Measurements from ENCODE around the gene ZYX.

Gene ZYX

GRCh38 chr7:143426479-143427142 is 45.5 kb downstream of the ZYX start:
- DNase-seq = no peak

DNA sequence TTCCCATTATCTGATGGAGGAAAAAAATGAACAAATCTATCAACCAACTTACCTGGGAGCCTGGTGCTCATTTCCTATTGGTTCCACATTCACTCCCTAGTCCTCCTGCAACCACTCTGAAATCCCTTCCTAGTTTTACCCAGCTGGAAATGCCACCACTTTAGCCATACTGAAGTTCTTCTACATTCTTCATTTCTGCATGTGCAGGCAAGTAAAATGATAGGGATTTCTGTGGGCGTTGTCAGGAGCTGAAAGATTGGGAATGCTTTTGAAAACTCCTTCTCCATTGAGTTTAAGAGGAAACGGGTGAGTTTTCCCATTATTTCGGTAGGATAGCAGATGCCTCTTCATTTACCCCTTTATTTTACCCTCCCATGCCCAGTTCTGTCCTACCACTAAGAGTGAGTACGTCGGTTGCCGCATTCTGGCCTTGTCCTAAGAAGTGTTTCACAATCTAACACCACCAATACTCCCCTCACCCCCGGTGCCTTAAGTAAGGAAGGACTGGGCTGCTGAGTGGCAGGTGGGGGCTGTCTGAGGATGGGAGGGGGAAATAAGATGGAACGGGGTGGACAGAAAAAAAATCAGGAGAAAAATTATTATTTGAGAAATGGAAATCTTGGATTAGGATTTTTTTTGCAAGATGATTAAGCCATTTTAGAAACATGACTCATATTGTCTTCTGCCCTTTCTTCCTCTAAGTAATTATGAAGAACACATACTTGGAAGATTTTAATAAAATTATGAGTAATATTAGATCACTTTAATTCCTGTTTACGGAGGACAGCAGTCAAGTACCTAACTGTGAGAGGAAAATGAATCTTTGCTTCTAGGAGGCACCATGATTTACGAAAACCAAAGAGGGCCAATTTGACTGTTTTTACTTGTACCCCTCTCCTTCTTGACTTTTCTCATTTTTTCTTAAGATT is 48.9 kb downstream of the ZYX start:
- no peak for DNase-seq

DNA sequence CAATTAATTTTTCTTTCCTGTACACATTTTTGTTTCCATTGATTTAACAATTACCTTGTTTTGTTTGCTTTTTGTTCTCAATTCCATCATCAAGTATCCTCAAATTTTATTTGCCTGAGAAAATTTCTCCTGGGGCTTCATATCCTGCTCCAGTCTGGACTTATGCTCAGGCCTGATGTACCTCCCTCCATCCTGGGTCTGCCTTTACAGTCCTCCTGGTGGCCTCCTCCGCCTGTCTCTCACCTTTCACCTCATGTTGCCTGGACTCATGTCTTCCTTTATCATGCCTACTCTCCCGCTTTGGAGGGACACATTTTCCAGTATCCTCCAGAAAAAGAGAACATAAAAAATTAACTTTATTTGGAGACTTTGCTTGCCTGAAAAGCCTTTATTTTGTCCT is 50.0 kb downstream of the ZYX start:
- DNase-seq = no peak

GRCh38 chr7:143433759-143434158 is 52.6 kb downstream of the ZYX start:
- no peak for DNase-seq

DNA sequence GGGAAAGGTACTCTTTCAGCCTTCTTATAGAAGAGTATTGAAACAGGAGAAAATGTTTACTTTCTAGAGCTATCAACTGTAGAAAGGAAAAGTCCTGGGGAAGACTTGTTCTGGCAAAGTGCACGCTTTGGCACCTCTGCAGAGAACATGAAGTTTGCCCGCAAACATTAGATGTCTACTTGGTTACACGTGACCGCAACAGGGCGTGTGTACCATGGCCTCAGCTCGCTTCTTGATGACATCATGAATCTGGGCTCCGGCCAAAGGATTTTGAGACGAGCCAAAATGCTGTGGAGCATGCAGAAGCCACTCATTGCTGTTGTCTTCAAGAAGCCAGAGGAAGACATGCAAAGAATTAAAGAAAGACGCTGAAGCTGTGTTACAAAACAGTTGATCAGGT is 53.5 kb downstream of the ZYX start:
- DNase-seq = no peak

GRCh38 chr7:143435266-143435665 is 54.1 kb downstream of the ZYX start:
- no peak for DNase-seq

GRCh38 chr7:143436325-143436946 is 55.3 kb downstream of the ZYX start:
- no peak for DNase-seq

DNA sequence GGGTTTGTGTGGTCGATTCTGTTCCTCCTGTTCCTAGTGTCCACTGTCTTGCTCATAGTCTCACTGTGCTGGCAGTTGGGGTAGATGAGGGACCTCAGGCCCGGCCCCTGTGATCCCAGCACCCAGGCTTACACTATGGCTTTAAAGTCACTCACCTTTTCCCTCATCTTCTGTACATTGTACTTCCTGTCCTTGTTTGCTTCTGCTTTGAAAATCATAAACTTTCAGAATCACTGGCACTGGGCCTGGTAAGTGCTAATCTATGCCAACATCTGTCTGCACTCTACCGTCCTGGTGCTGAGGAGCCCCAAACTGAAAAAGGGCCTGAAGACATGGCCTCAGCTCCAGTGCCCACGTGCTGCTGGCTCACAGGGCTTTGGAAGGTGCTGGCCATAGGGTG is 56.4 kb downstream of the ZYX start:
- no peak for DNase-seq

- DNase-seq = no peak
These were observed 58.7 kb downstream of the ZYX start for GRCh38 chr7:143439866-143440265.
